KMS-11 (cell line): ENCODE data around the gene WRNIP1.
A peak's percentile ranks its signal among the peaks of the same experiment; 100 is the strongest.
"Not testable (repeated sequence)": the region's sequence is repeated elsewhere in the genome, so short reads cannot be mapped to it uniquely, and the experiment has no call there.

Source experiments
- H2AFZ ChIP-seq: fragments of 200-600 bp; sonication (generic); 2 replicates; pipeline ENCODE4 v1.6.1; 2016; ENCODE audit warnings: antibody characterized with exemption, mixed run types, low read depth
- H3K27ac ChIP-seq: fragments of 200-600 bp; sonication (generic); 2 replicates; pipeline ENCODE4 v1.6.1; 2016; ENCODE audit warnings: mild to moderate bottlenecking, mixed run types
- H3K27me3 ChIP-seq: fragments of 200-600 bp; sonication (generic); 2 replicates; pipeline ENCODE4 v1.6.1; 2017; ENCODE audit warnings: mild to moderate bottlenecking, low read depth, mixed run types, moderate library complexity; ENCODE audit not compliant: insufficient read depth
- H3K36me3 ChIP-seq: fragments of 200-600 bp; sonication (generic); 2 replicates; pipeline ENCODE4 v1.6.1; 2017; ENCODE audit warnings: mild to moderate bottlenecking, mixed run types; ENCODE audit not compliant: insufficient read depth
- H3K4me1 ChIP-seq: fragments of 200-600 bp; sonication (generic); 2 replicates; pipeline ENCODE4 v1.6.1; 2016; ENCODE audit warnings: mild to moderate bottlenecking, low read depth, mixed run types; ENCODE audit not compliant: poor library complexity, severe bottlenecking
- H3K4me2 ChIP-seq: fragments of 200-600 bp; sonication (generic); 2 replicates; pipeline ENCODE4 v1.7.0; 2016; ENCODE audit warnings: mild to moderate bottlenecking, mixed run types
- H3K4me3 ChIP-seq: fragments of 200-600 bp; sonication (generic); IDR thresholded peaks from 2 replicates; pipeline ENCODE4 v1.6.1; 2017; ENCODE audit warnings: low read depth, low read length, mixed read lengths; ENCODE audit not compliant: insufficient read depth
- H3K79me2 ChIP-seq: fragments of 200-600 bp; sonication (generic); 2 replicates; pipeline ENCODE4 v1.6.1; 2016; ENCODE audit warnings: low read depth, mixed run types; ENCODE audit not compliant: insufficient read depth
- H3K9ac ChIP-seq: fragments of 200-600 bp; sonication (generic); 2 replicates; pipeline ENCODE4 v1.6.1; 2016; ENCODE audit warnings: mild to moderate bottlenecking, mixed run types
- H4K20me1 ChIP-seq: fragments of 200-600 bp; sonication (generic); 2 replicates; pipeline ENCODE4 v1.6.1; 2016; ENCODE audit warnings: mild to moderate bottlenecking, mixed run types; ENCODE audit not compliant: insufficient read depth
- TF ChIP-seq, protein P1 (sequence below): fragments of 200-600 bp; sonication (generic); conservative IDR thresholded peaks from 2 replicates; pipeline ENCODE4 v1.6.1; 2017; ENCODE audit warnings: low read depth, mild to moderate bottlenecking, antibody characterized with exemption, low read length, moderate library complexity, mixed read lengths

WRNIP1 gene

GRCh38 chr6:2760882-2761842, 4.0 kb upstream of the WRNIP1 start:
- no peak overlapping the region for H2AFZ ChIP-seq
- H3K4me3 ChIP-seq = no peak overlapping the region
- H3K4me1 ChIP-seq = peaks cover 5% of the 10 kb centered on the region
- TF ChIP-seq, protein P1, sequence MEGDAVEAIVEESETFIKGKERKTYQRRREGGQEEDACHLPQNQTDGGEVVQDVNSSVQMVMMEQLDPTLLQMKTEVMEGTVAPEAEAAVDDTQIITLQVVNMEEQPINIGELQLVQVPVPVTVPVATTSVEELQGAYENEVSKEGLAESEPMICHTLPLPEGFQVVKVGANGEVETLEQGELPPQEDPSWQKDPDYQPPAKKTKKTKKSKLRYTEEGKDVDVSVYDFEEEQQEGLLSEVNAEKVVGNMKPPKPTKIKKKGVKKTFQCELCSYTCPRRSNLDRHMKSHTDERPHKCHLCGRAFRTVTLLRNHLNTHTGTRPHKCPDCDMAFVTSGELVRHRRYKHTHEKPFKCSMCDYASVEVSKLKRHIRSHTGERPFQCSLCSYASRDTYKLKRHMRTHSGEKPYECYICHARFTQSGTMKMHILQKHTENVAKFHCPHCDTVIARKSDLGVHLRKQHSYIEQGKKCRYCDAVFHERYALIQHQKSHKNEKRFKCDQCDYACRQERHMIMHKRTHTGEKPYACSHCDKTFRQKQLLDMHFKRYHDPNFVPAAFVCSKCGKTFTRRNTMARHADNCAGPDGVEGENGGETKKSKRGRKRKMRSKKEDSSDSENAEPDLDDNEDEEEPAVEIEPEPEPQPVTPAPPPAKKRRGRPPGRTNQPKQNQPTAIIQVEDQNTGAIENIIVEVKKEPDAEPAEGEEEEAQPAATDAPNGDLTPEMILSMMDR = peak; percentile 50
- H3K27me3 ChIP-seq = no peaks in the 10 kb centered on the region
- H3K27ac ChIP-seq = no peak overlapping the region
- no peaks in the 10 kb centered on the region for H4K20me1 ChIP-seq
- H3K9ac ChIP-seq = no peak overlapping the region
- H3K79me2 ChIP-seq = peaks cover under 1% of the 10 kb centered on the region; the same call in 1 of the 2 replicates
- H3K36me3 ChIP-seq = no peaks in the 10 kb centered on the region
- no peak overlapping the region for H3K4me2 ChIP-seq

DNA sequence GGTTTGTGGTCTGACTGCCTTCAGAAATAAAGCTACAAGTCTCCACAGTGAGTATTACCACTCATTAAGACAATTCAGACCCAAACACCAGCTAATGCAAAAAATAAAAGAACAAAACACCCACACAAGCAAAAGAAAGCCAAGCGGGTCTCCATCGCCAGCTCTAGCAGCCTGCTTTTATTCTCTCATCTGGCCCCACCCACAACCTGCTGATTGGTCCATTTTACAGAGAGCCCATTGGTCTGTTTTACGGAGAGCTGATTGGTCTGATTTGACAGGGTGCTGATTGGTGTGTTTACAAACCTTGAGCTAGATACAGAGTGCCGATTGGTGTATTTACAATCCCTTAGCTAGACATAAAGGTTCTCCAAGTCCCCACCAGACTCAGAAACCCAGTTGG, 2.3 kb upstream of the WRNIP1 start:
- H3K27me3 ChIP-seq, H2AFZ ChIP-seq, H3K36me3 ChIP-seq, H3K27ac ChIP-seq, H3K4me2 ChIP-seq, H4K20me1 ChIP-seq, H3K4me3 ChIP-seq, H3K9ac ChIP-seq: not testable (repeated sequence)
- Histone ChIP-seq H3K79me2 (peaks cover 18% of the 10 kb centered on the region), H3K4me1 (peaks cover 16% of the 10 kb centered on the region)

DNA sequence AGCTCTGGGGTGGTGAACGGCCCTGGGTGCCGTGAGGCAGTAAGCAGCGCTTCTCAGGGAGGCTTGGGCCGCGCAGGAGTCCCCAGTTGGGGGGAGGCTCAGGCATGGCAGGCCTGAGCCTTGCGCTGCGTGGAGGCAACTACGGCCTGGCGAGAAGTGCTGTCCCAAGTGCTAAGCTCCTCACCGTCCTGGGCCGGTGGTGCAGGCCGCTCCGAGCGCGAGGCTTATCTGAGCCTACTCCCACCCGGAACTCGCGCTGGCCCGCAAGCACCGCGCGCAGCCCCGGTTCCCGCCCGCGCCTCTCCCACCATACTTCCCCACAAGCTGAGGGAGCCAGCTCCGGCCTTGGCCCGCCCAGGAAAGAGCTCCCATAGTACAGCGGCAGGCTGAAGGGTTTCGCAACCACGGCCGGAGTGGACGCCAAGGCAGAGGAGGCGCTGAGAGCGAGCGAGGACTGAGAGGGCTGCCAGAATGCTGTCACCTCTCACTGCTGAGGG, 1.8 kb upstream of the WRNIP1 start:
- no peak overlapping the region for H2AFZ ChIP-seq
- peaks cover 21% of the 10 kb centered on the region for H3K4me1 ChIP-seq
- no peaks in the 10 kb centered on the region for H3K27me3 ChIP-seq
- no peak overlapping the region for H3K27ac ChIP-seq
- no peak overlapping the region for H3K9ac ChIP-seq
- H3K4me3 ChIP-seq = no peak overlapping the region
- H3K79me2 ChIP-seq = peaks cover 23% of the 10 kb centered on the region
- 0 out of 2 replicates have a peak, but pooled peaks cover 9% of the 10 kb centered on the region for H4K20me1 ChIP-seq
- H3K4me2 ChIP-seq = no peak overlapping the region
- TF ChIP-seq, protein P1 = no peak
- H3K36me3 ChIP-seq = no peaks in the 10 kb centered on the region

- H3K79me2 ChIP-seq = peaks cover 29% of the 10 kb centered on the region
- H4K20me1 ChIP-seq = peaks cover 15% of the 10 kb centered on the region; the same call in 1 of the 2 replicates
- H3K4me3 ChIP-seq = no peak overlapping the region
- no peaks in the 10 kb centered on the region for H3K36me3 ChIP-seq
- peak overlapping the region; percentile 87 for H2AFZ ChIP-seq
- peaks cover 27% of the 10 kb centered on the region for H3K4me1 ChIP-seq
- peak overlapping the region; percentile 86 for H3K4me2 ChIP-seq
- H3K9ac ChIP-seq = no peak overlapping the region
- TF ChIP-seq, protein P1 = no peak
- H3K27ac ChIP-seq = peak overlapping the region; percentile 71; the same call in 1 of the 2 replicates
- no peaks in the 10 kb centered on the region for H3K27me3 ChIP-seq
These were observed 1.2 kb upstream of the WRNIP1 start for GRCh38 chr6:2763876-2764540.
